Neural progenitor cell (in vitro differentiated cells): ENCODE data around the gene GATAD1.
"Not testable (repeated sequence)": the region's sequence is repeated elsewhere in the genome, so short reads cannot be mapped to it uniquely, and the experiment has no call there.

ENCODE experiments used
- EZH2 ChIP-seq: fragments of 200-600 bp; sonication (generic); IDR thresholded peaks from 2 replicates; pipeline ENCODE4 v1.6.1; 2017; ENCODE audit warnings: antibody characterized with exemption, mild to moderate bottlenecking, moderate library complexity
- TF ChIP-seq, protein P1 (sequence below): fragments of 200-600 bp; sonication (generic); IDR thresholded peaks from 2 replicates; pipeline ENCODE4 v1.5.1; 2017; ENCODE audit warnings: antibody characterized with exemption, mild to moderate bottlenecking

DNA sequence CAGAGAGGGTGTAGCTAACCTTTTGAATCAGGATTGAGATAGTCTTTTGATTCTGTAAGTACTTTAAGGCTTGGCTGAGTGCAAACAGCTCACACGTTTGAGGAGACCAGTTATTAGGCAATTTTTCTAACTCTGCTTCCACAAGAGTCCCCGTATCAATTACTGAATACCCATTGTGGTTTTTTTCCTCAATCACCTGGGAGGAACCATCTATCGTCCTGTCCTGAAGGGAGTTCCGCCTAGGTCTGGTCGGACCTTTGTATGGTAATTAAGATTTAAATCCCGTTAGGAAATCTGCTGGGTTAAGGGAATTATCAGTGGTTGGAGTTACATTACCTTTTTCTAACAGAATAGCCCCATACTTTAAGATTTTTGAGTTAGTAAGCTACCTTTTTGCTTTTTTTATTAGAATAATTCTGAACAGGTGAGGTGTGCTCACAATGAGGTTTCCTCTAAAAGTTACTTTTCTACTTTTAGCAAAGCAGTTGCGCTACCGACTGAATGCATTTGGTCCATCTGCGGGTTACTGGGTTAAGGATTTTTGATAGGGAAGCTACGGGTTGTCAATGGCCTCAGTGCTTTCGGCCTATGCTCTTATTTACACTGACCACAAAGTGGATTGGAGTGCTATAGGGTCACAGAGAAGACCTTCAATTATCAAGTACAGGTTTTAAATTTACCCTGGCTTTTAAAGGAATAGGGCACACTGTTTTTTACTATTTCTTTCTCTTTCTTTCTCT lies 28.7 kb downstream of the GATAD1 start:
- TF ChIP-seq, protein P1, sequence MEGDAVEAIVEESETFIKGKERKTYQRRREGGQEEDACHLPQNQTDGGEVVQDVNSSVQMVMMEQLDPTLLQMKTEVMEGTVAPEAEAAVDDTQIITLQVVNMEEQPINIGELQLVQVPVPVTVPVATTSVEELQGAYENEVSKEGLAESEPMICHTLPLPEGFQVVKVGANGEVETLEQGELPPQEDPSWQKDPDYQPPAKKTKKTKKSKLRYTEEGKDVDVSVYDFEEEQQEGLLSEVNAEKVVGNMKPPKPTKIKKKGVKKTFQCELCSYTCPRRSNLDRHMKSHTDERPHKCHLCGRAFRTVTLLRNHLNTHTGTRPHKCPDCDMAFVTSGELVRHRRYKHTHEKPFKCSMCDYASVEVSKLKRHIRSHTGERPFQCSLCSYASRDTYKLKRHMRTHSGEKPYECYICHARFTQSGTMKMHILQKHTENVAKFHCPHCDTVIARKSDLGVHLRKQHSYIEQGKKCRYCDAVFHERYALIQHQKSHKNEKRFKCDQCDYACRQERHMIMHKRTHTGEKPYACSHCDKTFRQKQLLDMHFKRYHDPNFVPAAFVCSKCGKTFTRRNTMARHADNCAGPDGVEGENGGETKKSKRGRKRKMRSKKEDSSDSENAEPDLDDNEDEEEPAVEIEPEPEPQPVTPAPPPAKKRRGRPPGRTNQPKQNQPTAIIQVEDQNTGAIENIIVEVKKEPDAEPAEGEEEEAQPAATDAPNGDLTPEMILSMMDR = not testable (repeated sequence)
- not testable (repeated sequence) for TF ChIP-seq EZH2
